Raji (cell line): ENCODE results near the gene LRP2.

ENCODE experiments used
- POLR2A ChIP-seq: IDR thresholded peaks from 2 replicates; pipeline ENCODE4 v1.6.1; 2011; ENCODE audit warnings: low read depth, low read length, control low read depth; ENCODE audit not compliant: insufficient read depth

Gene LRP2

GRCh38 chr2:169222665-169223064 lies 139.7 kb downstream of the LRP2 start:
- TF ChIP-seq POLR2A = no peak

GRCh38 chr2:169221745-169222369 lies 140.5 kb downstream of the LRP2 start:
- no peak for TF ChIP-seq POLR2A

DNA sequence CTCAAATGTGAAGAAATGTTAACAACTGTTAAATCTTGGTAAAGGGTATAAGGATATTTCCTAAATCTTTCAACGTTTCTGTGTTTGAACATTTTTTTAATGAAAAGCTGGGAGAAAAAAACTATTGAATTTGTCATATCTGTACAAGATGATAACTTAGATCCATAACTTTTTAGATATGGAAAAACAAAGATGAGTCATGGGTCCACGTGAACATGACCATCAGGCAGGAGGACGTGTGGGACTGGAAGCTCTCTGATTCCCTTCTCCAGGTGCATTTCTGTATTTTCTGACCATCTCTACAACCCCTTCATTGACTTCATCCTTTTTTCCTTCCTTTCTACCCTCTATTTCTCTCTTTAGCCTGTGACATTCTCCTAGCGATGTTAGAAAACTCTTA lies 151.4 kb downstream of the LRP2 start:
- TF ChIP-seq POLR2A = no peak

DNA sequence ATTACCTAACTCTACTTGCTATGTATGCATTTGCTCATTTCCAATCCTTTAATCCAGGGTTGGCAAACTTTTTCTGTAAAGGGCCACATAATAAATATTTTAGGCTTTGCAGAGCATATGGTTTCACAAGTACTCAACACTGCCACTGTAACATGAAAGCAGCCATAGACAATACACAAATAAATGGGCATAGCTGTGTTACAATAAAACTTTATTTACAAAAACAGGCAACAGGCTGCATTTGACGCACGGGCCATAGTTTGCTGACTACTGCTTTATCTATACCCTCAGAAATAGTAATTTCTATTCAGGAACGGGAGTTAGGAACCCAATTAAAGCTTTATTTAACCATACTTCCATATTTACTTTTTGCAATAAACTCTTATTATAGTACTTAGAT lies 154.3 kb downstream of the LRP2 start:
- no peak for TF ChIP-seq POLR2A

- TF ChIP-seq POLR2A = no peak
These were observed 157.2 kb downstream of the LRP2 start for GRCh38 chr2:169205176-169205575.

- TF ChIP-seq POLR2A = no peak
These were observed 158.4 kb downstream of the LRP2 start for GRCh38 chr2:169203952-169204351.

- no peak for TF ChIP-seq POLR2A
These were observed 161.6 kb downstream of the LRP2 start for GRCh38 chr2:169200756-169201155.

DNA sequence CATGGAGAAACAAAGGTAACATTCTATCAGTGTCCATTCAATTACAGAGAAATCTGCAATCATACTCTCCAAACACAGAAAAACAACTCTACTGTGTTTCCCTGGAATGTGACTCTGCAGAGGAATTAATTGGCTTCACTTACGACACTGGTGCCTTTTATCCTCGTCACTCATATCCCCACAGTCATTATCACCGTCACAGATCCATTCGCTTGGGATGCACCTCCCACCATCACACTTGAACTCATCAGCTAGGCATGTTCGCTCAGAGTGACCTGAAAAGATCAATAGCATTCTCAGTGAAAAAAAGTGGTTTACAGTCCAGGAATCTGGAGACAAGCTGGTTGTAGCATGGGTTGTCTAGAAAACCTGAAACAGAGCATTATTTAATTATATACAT lies 168.7 kb downstream of the LRP2 start:
- TF ChIP-seq POLR2A = no peak

DNA sequence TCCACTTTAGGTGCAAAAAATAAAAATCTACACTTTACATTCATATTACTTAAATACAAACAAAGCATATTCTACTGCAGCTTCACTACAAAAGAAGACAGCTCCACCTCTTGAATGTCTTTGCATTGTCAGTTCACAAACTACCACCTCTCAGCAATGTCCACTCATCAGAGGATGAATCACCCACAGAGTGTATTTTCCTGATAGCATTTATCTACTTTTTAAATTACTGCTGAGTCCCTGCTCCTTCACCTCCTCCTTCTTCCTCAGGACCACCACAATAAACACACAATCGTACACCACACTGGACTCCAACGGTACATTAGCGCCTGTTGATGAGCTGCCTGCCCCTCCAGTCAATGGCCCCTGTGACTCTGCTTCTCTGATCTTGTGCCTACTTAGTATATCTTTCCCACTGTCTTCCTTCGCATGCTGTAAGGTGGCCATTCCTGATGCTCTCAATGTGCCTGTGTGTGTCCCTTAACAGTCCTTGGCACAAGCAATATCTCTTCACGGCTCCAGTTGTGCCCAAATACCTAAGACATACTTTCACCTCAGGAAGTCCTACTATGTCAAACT lies 172.0 kb downstream of the LRP2 start:
- TF ChIP-seq POLR2A = no peak

GRCh38 chr2:169189132-169189531 lies 173.2 kb downstream of the LRP2 start:
- TF ChIP-seq POLR2A = no peak

DNA sequence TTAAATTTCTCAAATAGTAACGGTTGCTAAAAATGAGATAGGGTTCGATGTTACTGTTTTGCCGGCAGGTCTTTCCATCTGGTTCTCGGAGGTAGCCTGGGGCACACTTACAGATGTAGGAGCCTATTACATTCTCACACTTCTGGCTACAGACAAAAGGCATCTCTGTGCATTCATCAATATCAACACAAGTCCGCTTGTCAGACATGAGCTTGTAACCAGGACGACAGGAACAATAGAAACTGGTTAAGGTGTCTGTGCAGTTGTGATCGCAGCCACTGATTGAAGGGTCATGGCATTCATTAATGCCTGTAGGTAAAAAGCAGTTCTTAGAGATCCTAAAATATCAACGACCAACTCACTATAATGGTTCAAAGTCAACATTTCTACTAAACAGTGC lies 176.6 kb downstream of the LRP2 start:
- no peak for TF ChIP-seq POLR2A

- no peak for TF ChIP-seq POLR2A
These were observed 178.3 kb downstream of the LRP2 start for GRCh38 chr2:169184074-169184473.

DNA sequence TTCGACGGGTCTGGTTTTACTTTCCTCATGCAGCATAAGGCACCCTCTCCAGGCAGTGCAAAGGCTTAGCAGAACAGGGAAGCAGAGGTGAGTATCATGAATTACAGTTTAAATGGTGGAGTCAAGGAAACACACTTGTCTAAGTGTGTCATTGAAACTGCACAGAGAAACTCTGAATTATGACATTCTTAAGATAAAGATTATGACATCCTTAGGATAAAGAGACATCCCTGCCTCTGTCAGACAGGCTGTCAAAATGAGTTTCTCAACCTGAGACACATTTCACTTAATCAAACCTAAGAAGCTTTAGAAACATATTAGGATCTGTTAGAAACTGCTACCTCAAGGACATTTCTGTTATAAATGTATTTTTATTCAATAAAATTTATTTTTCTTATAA lies 179.8 kb downstream of the LRP2 start:
- TF ChIP-seq POLR2A = no peak

GRCh38 chr2:169178804-169179390 lies 183.4 kb downstream of the LRP2 start:
- no peak for TF ChIP-seq POLR2A

DNA sequence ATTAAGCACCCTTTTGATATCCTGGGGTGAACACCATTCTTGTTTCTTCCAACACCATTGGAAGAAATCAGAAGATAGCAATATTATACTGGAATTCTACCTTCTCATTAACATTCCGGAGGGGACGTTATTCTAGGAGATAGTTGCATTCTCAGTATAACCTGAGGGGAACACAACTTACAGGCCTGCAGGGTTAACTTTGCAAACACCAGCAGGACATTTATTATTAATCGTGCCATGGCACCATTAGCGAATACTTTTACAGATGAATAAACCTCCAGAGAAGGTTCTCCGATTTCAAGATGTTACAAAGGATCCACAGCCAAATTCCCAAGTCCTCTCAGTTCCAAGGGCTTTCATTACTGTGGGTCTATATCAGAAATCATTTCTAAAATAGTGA lies 184.0 kb downstream of the LRP2 start:
- no peak for TF ChIP-seq POLR2A

- TF ChIP-seq POLR2A = no peak
These were observed 187.2 kb downstream of the LRP2 start for GRCh38 chr2:169175112-169175511.

DNA sequence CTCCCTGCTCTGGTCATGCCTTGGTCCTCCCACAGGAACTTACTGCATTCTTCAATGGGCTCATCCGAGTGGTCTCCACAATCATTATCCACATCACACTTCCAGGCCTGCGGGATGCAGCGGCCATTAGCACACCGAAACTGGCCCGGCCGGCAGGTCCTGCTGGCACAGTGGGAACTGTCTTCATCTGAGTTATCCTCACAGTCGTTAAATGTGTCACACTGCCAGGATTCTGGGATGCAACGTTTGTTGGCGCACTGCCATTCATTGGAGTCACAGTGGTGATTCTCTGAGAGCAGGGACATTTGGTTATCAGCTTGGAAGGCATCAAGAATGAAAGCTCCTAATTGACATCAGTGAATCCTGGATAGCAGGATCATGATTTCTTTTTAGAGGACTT lies 188.5 kb downstream of the LRP2 start:
- no peak for TF ChIP-seq POLR2A
